Fibroblast of peridontal ligament (primary cell): ENCODE data around the gene MYH4.

Experiments
- DNase-seq: peaks from one replicate; pipeline ENCODE4 v3.0.0-alpha.2; 2010; ENCODE audit errors: extremely low read depth

Gene MYH4

GRCh38 chr17:10469459-10469858 lies at the start of gene MYH4:
Gene MYH4 (minus strand): TSS chr17:10469559. CDS start chr17:10466745, 2,814 bp downstream.
- no peak for DNase-seq

GRCh38 chr17:10518271-10519037 lies 49.1 kb upstream of the MYH4 start, which contains the start of gene MYH1:
Gene MYH1 (minus strand): TSS chr17:10518542. CDS start chr17:10516642, 1,900 bp downstream.
- no peak for DNase-seq

DNA sequence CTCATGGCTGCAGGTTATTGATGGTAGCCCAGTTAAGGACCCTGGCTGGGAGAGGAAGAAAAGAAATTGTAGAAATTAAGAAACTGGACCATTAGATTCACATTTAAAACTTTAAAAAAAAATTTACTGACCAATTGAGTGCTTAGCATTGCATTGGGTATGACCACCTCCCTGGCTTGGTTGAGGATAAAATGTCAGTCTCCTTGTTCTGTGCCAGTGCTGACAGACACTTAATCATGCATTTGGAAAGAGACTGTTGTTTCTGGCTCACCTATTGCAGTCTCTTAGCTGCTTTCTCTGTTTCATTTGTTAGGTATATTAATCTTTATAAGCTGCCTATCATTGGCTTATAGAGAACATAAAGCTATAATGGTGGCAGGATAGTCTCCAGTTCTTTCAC lies 47.3 kb upstream of the MYH4 start:
- no peak for DNase-seq

DNA sequence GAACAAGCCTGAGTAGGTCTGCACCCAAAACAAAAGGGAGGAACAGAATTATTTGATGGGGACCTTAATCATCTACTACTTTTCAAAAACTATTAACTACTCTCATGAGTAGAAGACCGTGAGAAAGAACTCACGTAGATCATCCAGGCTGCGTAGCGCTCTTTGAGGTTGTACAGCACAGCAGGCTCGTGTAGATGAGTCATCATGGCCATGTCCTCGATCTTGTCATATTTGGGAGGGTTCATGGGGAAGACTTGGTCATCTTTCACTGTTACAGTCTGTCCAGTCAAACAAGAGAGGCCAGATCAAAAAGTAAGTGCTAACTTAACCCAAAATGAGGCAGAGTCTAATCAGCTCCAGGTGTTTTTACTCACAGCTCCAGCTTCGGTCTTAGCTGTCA lies 46.7 kb upstream of the MYH4 start:
- no peak for DNase-seq

DNA sequence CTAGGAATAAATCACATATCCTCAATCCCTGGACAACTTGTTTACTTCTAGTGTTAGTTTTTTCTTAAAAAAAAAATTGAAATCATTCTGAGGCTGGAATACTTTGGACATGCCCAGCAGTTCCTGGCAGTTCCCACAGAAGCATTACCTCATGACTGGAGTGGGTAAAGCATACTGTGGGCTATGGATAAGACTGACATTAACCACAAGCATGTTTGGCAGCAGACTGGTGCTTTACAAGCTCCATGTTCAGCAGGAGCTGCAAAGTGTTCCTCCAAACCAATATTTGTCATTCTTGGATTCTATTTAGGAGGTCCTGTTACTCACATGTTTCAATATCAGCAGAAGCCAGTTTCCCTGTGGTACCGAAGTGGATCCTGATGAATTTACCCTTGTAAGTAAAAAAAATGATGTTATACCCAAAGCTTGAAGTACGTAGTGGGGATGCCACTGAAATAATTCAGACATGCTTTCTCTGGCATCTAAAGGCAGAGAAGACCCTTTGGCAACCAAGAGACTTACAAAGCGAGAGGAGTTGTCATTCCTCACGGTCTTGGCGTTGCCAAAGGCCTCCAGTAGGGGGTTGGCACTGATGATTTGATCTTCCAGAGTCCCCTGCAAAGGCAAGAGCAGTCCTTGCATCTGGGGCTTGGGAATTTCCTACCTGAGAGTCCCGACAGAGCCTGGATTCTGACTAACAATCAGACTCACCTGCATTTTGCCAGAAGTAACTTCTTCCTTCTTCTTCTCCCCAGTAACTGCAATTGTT lies 44.1 kb upstream of the MYH4 start:
- no peak for DNase-seq

GRCh38 chr17:10512856-10513255 lies 43.5 kb upstream of the MYH4 start:
- DNase-seq: no peak

- no peak for DNase-seq
Observed at GRCh38 chr17:10499950-10500349, 30.6 kb upstream of the MYH4 start.

- DNase-seq: no peak
Observed at GRCh38 chr17:10492004-10492403, 22.6 kb upstream of the MYH4 start.

GRCh38 chr17:10482252-10482651 lies 12.9 kb upstream of the MYH4 start:
- no peak for DNase-seq

DNA sequence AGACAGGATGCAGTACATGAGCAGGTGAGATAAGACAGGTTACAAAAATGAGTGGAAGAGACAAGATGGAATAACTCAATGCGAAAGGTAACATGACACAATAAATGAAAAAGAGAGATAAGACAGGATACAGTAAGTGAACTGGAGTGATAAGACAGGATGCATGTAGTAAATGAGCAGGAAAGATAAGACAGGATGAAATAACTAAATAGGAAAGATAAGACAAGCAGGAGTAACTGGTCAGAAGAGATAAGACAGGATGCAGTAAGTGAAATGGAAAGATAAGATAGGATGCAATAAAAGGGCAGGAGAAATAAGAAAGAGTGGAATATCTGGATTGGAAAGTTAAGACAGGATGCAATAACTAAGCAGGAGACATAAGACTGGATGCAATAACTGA lies 8.3 kb upstream of the MYH4 start:
- no peak for DNase-seq

DNA sequence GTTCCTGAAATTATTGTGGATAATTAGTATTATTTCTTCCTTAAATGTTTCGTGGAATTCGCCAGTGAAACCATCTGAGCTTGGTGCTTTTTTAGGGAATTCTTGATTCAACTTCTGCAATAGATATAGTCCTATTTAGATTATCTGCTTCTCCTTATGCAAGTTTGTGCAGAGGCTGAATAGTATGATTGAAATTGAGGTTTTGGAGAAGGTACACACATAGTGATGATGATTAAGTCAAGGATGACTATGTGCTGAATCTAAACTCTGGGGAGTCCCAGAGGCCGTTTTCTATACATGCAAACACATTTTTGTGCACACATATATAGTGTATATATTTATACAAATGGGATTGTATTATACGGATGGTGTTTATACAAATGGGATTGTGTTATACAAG lies 5.2 kb upstream of the MYH4 start:
- no peak for DNase-seq

- DNase-seq: no peak
Observed at GRCh38 chr17:10471858-10472257, 2.5 kb upstream of the MYH4 start.

DNA sequence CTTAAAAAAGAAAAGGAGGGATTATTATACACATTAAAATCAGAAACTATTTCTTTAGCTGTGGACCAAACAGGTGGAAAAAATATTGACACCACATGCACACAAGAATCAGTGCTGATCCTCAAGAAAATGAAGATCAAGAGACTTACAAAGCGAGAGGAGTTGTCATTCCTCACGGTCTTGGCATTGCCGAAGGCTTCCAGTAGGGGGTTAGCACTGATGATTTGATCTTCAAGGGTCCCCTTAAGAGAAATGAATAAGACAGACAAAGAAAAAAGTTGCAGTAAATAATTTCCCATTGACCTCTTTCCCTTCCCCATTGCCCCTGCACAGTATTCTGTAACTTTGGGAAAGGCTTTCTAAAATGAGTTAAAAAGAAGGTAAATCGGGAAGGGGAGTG lies 6.0 kb downstream of the MYH4 start:
- no peak for DNase-seq

DNA sequence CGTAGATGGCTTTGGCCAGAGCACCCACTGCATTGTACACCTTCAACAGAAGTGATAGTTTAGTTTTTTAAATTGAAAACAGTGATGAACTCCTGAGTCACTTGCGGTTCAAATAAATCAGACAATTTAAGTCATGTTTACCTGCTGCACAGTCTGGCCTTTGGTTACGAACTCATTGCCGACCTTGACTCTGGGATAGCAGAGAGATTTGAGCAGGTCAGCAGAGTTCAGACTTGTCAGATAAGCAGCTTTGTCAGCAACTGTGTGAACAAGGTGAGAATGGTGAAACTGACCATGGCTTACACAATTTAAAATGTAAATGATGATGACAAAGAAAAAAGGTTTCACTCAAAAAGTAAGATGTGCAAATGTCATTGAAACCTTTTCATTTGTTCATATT lies 9.3 kb downstream of the MYH4 start:
- no peak for DNase-seq

GRCh38 chr17:10458701-10459100 lies 10.7 kb downstream of the MYH4 start:
- no peak for DNase-seq

DNA sequence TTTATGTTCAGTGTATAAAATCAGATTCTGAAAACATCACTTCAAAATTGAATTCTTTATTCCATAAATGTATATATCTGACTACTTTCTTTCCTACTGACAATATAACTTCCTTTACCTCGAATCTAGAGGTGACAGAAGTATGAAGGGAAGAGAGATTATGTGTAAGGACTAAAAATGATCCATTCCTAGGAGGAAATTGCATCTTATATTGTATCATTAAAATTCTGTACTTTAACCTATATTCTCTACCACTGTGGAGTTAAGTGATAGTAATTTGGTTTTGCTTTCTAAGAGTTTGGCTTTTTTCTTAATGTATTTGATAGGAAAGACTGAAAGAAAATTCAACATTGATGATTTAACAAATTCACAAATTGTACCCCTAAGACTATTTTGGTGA lies 11.4 kb downstream of the MYH4 start:
- no peak for DNase-seq

GRCh38 chr17:10447026-10447931 lies 22.1 kb downstream of the MYH4 start:
- no peak for DNase-seq

GRCh38 chr17:10439816-10440215 lies 29.5 kb downstream of the MYH4 start:
- DNase-seq: no peak

- DNase-seq: no peak
Observed at GRCh38 chr17:10435096-10435495, 34.3 kb downstream of the MYH4 start.

DNA sequence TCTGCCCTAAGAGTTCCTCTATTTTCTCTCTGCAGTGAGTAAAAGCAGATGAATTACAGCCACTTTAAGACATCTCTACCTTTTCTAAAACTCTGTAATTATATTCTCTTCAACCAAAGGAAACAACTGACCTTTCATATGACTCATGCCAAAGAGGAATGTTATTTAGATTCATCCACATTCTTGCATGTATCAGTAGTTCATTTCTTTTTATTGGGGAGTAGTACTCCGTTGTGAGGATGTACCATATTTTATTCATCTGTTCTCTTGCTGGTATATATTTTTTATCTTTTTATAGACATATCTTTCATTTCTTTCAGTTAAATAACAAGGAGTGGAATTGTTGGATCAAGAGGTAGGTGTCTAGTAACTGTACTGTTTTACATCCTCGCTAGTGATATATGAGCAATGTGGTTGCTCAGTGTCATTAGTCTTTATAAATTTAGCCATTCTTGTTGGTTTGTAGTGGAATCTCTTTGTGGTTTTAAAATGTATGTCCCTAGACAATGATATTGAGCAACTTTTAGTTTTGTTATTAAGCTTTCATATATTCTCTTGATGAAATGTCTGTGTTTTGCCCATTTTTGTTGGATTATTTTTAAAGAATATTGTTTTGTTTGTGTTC lies 39.8 kb downstream of the MYH4 start:
- no peak for DNase-seq

GRCh38 chr17:10428781-10429180 lies 40.6 kb downstream of the MYH4 start:
- DNase-seq: no peak
